ENCODE measurements around the gene NTSR1. TPM values are rescaled to one million over a fixed set of nuclear protein-coding genes. Genes with fewer than 3 reads are reported as not detected.

Gene NTSR1
- total and polyA plus RNA-seq, 2 of the 8 experiments (the other 6 are each of a cell fraction or from before 2014, with no cell fraction given): 0.53 to 0.89 TPM

DNA sequence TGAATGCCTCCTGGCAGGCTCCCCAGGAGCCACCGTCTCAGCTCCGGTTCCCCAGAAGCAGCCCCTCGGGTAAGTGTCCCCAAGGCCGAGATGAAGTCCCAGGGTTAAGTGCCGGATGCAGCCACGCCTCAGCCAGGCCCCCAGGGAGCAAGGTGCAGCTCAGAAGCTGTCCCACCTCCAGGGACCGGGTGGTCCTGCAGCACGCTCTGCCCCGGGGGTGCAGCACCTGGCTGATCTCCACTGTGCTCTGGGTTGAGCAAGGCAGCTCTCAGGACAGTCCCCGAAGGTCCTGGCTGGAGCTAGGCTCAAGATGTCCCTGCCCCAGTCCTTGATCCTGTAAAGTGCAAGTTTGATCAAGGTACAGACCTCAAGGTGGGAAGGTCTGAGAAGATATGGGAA is 15.1 kb upstream of the NTSR1 start:
- no peak overlapping the region for H2BK120ac ChIP-seq (replicated peaks; ENCODE audit: low read depth, low read length)
- WGBS, 2 experiments (ENCODE audit: extremely low coverage in 1 of 2, insufficient coverage in 1 of 2, insufficient read length in 1 of 2, insufficient replicate concordance in 2 of 2, low coverage in 1 of 2, low lambda C conversion rate in 2 of 2, missing lambda C conversion rate in 1 of 2): 92% methylated on average over 10 of the region's 10 CpGs; no CpG with 5 or more reads in 1 of the 2 experiments
- H3K23me2 ChIP-seq (ENCODE audit: low read depth, low read length): no peaks in the 10 kb centered on the region
- no peak overlapping the region for H3K23ac ChIP-seq (ENCODE audit: insufficient read length)
- no peaks in the 10 kb centered on the region for H3K9me3 ChIP-seq (ENCODE audit: insufficient read depth in 2 of 2, low read depth in 1 of 2, low read length in 1 of 2)
- no peak for FAIRE-seq
- H3K79me1 ChIP-seq (ENCODE audit: low read depth, low read length): no peaks in the 10 kb centered on the region
- H3K36me3 ChIP-seq (ENCODE audit: control insufficient read depth in 2 of 4, insufficient read depth in 4 of 4, low read length in 3 of 4): no peaks in the 10 kb centered on the region
- no peak overlapping the region for H4K5ac ChIP-seq (ENCODE audit: insufficient read length, low read depth, low read length)
- H4K8ac ChIP-seq (ENCODE audit: extremely low read depth, insufficient read depth, low read length): peak overlapping the region; percentile 48; the same call in 1 of the 2 replicates
- no peak overlapping the region for H3K4me3 ChIP-seq (ENCODE audit: extremely low read depth in 1 of 4, insufficient read depth in 2 of 4, low read depth in 3 of 4, low read length in 4 of 4)
- peaks cover 0 to 4% of the 10 kb centered on the region in 2 experiments for H4K20me1 ChIP-seq (replicated peaks in 1 of 2; ENCODE audit: control insufficient read depth in 1 of 2, insufficient read depth in 2 of 2, low read length in 2 of 2)
- H4K91ac ChIP-seq (replicated peaks; ENCODE audit: insufficient read length, low read length): no peak overlapping the region
- no peaks in the 10 kb centered on the region for H3K4me1 ChIP-seq (replicated peaks in 1 of 4; ENCODE audit: control insufficient read depth in 3 of 4, insufficient read depth in 4 of 4, low read length in 3 of 4)
- no peak overlapping the region for H3K27ac ChIP-seq (ENCODE audit: low read depth, low read length)
- no peak overlapping the region for H2AFZ ChIP-seq (ENCODE audit: low read length)
- no peak overlapping the region for H3K56ac ChIP-seq (replicated peaks; ENCODE audit: insufficient read length, low read depth, low read length)
- no peak overlapping the region for H3K4ac ChIP-seq (replicated peaks; ENCODE audit: insufficient read length, low read depth, low read length)
- no peak overlapping the region for H2AK5ac ChIP-seq (ENCODE audit: low read depth, low read length)
- no peaks in the 10 kb centered on the region for H3K79me2 ChIP-seq (ENCODE audit: control insufficient read depth in 1 of 2, insufficient read depth in 2 of 2, low read length in 2 of 2)
- ChIA-PET CTCF (ENCODE audit: partially characterized antibody) (interaction anchor here (0.8 to 2.6 kb wide), 11 partner anchors 8 to 129 kb away, joined by 3 to 13 read pairs (median 6); partner anchors contain the start of gene NTSR1), POLR2A (ENCODE audit: partially characterized antibody) (no interaction called here)
- no peaks in the 10 kb centered on the region; a peak in 1 of 7 replicates for H3K27me3 ChIP-seq (replicated peaks in 1 of 4; ENCODE audit: control insufficient read depth in 3 of 4, extremely low read depth in 1 of 4, insufficient read depth in 3 of 4, low read length in 3 of 4)
- H3K9ac ChIP-seq (replicated peaks in 1 of 4; ENCODE audit: extremely low read depth in 1 of 4, low read depth in 3 of 4, low read length in 3 of 4): no peak overlapping the region
- H3K14ac ChIP-seq (ENCODE audit: insufficient read length): no peak overlapping the region
- H2BK5ac ChIP-seq (ENCODE audit: low read depth, low read length): no peak overlapping the region
- no peak overlapping the region for H2BK15ac ChIP-seq (ENCODE audit: low read length)
- no peak for TF ChIP-seq HDAC6 (IDR thresholded peaks at IDR 0.05; ENCODE audit: low read depth, low read length)
- no peak for TF ChIP-seq RNF2 (IDR thresholded peaks at IDR 0.05; ENCODE audit: borderline replicate concordance, low read depth, low read length, missing control alignments, poor library complexity, severe bottlenecking)
- TF ChIP-seq JUND (IDR thresholded peaks at IDR 0.05; ENCODE audit: low read length): no peak
- TF ChIP-seq BCL11A (IDR thresholded peaks at IDR 0.05; ENCODE audit: low read depth in 2 of 2, low read length in 2 of 2): no peak
- TF ChIP-seq GABPA (IDR thresholded peaks at IDR 0.05; ENCODE audit: borderline replicate concordance, insufficient read depth, low read length): no peak
- no peak for TF ChIP-seq EP300 (IDR thresholded peaks at IDR 0.05; ENCODE audit: borderline replicate concordance in 1 of 2, low read depth in 2 of 2, low read length in 2 of 2)
- no peak for TF ChIP-seq CHD1 (IDR thresholded peaks at IDR 0.05; ENCODE audit: low read depth, low read length)
- TF ChIP-seq EZH2 (IDR thresholded peaks at IDR 0.05; ENCODE audit: low read depth, low read length, severe bottlenecking): no peak
- no peak for TF ChIP-seq BACH1 (IDR thresholded peaks at IDR 0.05; ENCODE audit: low read length)
- no peak for TF ChIP-seq RAD21 (IDR thresholded peaks at IDR 0.05 in 1 of 2, conservative IDR thresholded peaks at IDR 0.05 in 1 of 2; ENCODE audit: low read depth in 2 of 2, low read length in 2 of 2)
- H2BK20ac ChIP-seq (ENCODE audit: low read length): no peak overlapping the region
- DNase-seq (ENCODE audit: low read depth in 1 of 2, low spot score in 2 of 2): no peak
- no peak overlapping the region for H3K18ac ChIP-seq (ENCODE audit: extremely low read depth, low read length)
- H2BK12ac ChIP-seq (ENCODE audit: low read depth, low read length): no peak overlapping the region
- H3K4me2 ChIP-seq (ENCODE audit: insufficient read depth in 1 of 2, low read depth in 2 of 2, low read length in 2 of 2): no peak overlapping the region
